HepG2 (cell line): ENCODE data around the gene SGPL1. TPM values are rescaled to one million over a fixed set of nuclear protein-coding genes. Genes with fewer than 3 reads are reported as not detected.

Source experiments
- CREM ChIP-seq, 2 experiments: sonication (generic) in 1 of 2; formaldehyde crosslinking in 1 of 2; IDR thresholded peaks; 2 replicates each; pipeline versions ENCODE4 v1.4.0 to v1.6.1; 2016 to 2020; ENCODE audit warnings: antibody characterized with exemption in 1 of 2, mild to moderate bottlenecking in 1 of 2, missing genetic modification reagents in 1 of 2
- ELF4 ChIP-seq: sonication (generic); formaldehyde crosslinking; IDR thresholded peaks from 2 replicates; pipeline ENCODE4 v1.5.0; 2020; ENCODE audit warnings: missing genetic modification reagents, mild to moderate bottlenecking, moderate library complexity, borderline replicate concordance
- ERF ChIP-seq: IDR thresholded peaks from 2 replicates; pipeline ENCODE4 v1.6.1; 2018; ENCODE audit warnings: missing biosample characterization, missing genetic modification reagents
- ESRRA ChIP-seq: sonication (generic); formaldehyde crosslinking; IDR thresholded peaks from 2 replicates; pipeline ENCODE4 v1.5.1; 2020; ENCODE audit warnings: mild to moderate bottlenecking, low read depth, missing genetic modification reagents
- ETV5 ChIP-seq: IDR thresholded peaks from 2 replicates; pipeline ENCODE4 v1.6.1; 2018; ENCODE audit warnings: missing biosample characterization, missing genetic modification reagents, inconsistent platforms, borderline replicate concordance
- FOXA1 ChIP-seq, 2 experiments: fragments of 450-650 bp in 1 of 2; sonication (generic) in 1 of 2; formaldehyde crosslinking in 1 of 2; IDR thresholded peaks; 2 replicates each; pipeline versions ENCODE4 v1.4.0 to v1.6.1; 2016 to 2020; ENCODE audit warnings: missing genetic modification reagents in 1 of 2
- FOXP4 ChIP-seq: sonication (generic); formaldehyde crosslinking; IDR thresholded peaks from 2 replicates; pipeline ENCODE4 v1.4.0; 2020; ENCODE audit warnings: missing genetic modification reagents
- HIC2 ChIP-seq: sonication (generic); formaldehyde crosslinking; IDR thresholded peaks from 2 replicates; pipeline ENCODE4 v1.9.0; 2022; ENCODE audit warnings: low read depth, missing genetic modification reagents
- MEIS1 ChIP-seq: sonication (generic); formaldehyde crosslinking; IDR thresholded peaks from 2 replicates; pipeline ENCODE4 v1.9.0; 2021; ENCODE audit warnings: mild to moderate bottlenecking, missing genetic modification reagents, moderate library complexity, borderline replicate concordance
- MIER3 ChIP-seq: IDR thresholded peaks from 2 replicates; pipeline ENCODE4 v1.6.1; 2016; ENCODE audit warnings: missing compliant biosample characterization, borderline replicate concordance
- RCOR2 ChIP-seq: IDR thresholded peaks from 2 replicates; pipeline ENCODE4 v1.6.1; 2016; ENCODE audit warnings: missing biosample characterization, missing genetic modification reagents
- RXRA ChIP-seq: sonication (generic); formaldehyde crosslinking; IDR thresholded peaks from 2 replicates; pipeline ENCODE4 v1.5.1; 2020; ENCODE audit warnings: missing genetic modification reagents
- SOX13 ChIP-seq, 3 experiments: fragments of 450-650 bp in 1 of 3; sonication (generic) in 1 of 3; formaldehyde crosslinking in 1 of 3; IDR thresholded peaks in 2 of 3; conservative IDR thresholded peaks in 1 of 3; 2 replicates each; pipeline versions ENCODE4 v1.5.0 to v1.6.1; 2016 to 2020; ENCODE audit warnings: antibody characterized with exemption in 1 of 3, mild to moderate bottlenecking in 1 of 3, missing compliant biosample characterization in 1 of 3, missing genetic modification reagents in 1 of 3, moderate library complexity in 1 of 3
- TARDBP ChIP-seq: sonication (generic); formaldehyde crosslinking; IDR thresholded peaks from 2 replicates; pipeline ENCODE4 v1.8.0; 2022; ENCODE audit warnings: mild to moderate bottlenecking, missing genetic modification reagents
- ZC3H13 ChIP-seq: sonication (generic); formaldehyde crosslinking; IDR thresholded peaks from 2 replicates; pipeline ENCODE4 v1.8.1; 2023; ENCODE audit warnings: mild to moderate bottlenecking, missing genetic modification reagents, moderate library complexity
- ZFP36 ChIP-seq: fragments of 150-350 bp; IDR thresholded peaks from 2 replicates; pipeline ENCODE4 v1.6.1; 2018; ENCODE audit warnings: borderline replicate concordance, low read length, low read depth; ENCODE audit not compliant: partially characterized antibody
- ZNF264 ChIP-seq: sonication (generic); formaldehyde crosslinking; IDR thresholded peaks from 2 replicates; pipeline ENCODE4 v1.4.0; 2020; ENCODE audit warnings: missing genetic modification reagents
- ZNF282 ChIP-seq: fragments of 450-650 bp; IDR thresholded peaks from 2 replicates; pipeline ENCODE4 v1.6.1; 2018; ENCODE audit not compliant: partially characterized antibody
- ZNF431 ChIP-seq: sonication (generic); formaldehyde crosslinking; IDR thresholded peaks from 2 replicates; pipeline ENCODE4 v1.9.0; 2022; ENCODE audit warnings: missing genetic modification reagents, low read depth, mild to moderate bottlenecking, borderline replicate concordance
- polyA plus RNA-seq, 8 experiments: library from polyadenylated mRNA; depleted of rRNA in 3 of 8; stranded (reverse) in 7 of 8; unstranded in 1 of 8; fragments of >200 nt; fragmentation: Illumina TruSeq in 4 of 8; extraction: Trizol in 4 of 8; gene quantifications; 2 replicates each; pipeline versions ENCODE4 v1.2.1 to v1.2.3, GENCODE V29; 2011 to 2016; ENCODE audit warnings: low read depth in 4 of 8, missing spikeins in 1 of 8, mixed read lengths in 1 of 8; ENCODE audit not compliant: insufficient read depth in 1 of 8
- total RNA-seq, 5 experiments: library from RNA; depleted of rRNA; stranded (reverse); fragments of >200 nt; fragmentation: Illumina TruSeq; extraction: Trizol; gene quantifications; 2 replicates each; pipeline ENCODE4 v1.2.3, GENCODE V29; 2016; ENCODE audit warnings: low read depth in 1 of 5
- TF ChIP-seq, protein P1 (sequence below): sonication (generic); formaldehyde crosslinking; conservative IDR thresholded peaks from 2 replicates; pipeline ENCODE4 v1.4.0; 2020; ENCODE audit warnings: mild to moderate bottlenecking, missing genetic modification reagents, moderate library complexity

The SGPL1 gene
- total and polyA plus RNA-seq, 2 of the 13 experiments (the other 11 are each of a cell fraction or from before 2014, with no cell fraction given): 17.6 to 25.0 TPM

DNA sequence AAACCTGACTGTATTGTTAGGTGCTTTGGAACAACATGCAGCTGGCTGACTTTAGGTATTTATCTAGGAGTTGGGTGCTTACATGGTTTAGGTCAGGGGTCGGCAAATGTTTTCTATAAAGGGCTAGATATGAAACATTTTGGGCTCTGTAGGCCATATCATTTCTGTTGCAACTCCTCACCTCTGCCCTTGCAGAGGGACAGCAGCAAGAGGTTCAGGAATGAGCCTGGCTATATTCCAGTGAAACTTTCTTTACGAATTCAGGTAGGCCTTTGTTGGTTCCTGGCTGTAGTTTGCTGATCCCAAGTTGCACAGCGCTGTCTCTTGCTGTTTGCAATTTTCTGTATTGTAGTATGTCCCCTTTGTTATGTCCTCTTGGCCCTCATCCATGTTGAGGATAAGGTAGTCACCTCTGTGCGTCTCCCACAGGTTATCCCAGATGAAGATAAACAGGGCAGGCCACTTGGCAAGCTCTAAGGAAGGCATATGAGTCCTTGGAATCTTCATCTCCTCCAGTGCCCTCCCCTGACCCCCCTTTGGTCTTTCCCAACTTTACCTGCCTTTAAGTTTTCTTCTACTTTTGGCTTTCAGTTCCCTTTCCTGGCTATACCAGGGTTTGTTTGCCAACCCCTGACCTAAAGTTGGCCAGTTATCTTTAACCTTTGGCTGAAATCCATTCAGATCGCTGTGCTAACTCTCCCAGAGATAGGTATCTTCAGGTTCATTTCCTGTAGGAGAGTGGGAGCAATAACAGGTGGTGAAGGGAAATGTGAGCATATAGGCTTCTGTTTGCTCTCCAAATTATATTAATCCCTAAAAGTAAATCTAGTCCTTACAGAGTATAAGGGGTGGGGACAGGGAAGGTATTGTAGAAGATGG is 36.1 kb downstream of the SGPL1 start (continued):
- no peak for TF ChIP-seq ZC3H13 (CRISPR knock-in tag)
- no peak for TF ChIP-seq ELF4 (CRISPR knock-in tag)
- TF ChIP-seq SOX13 (IDR thresholded peaks at IDR 0.05): peak; percentile 49; the same call in 1 of the 2 replicates
- TF ChIP-seq SOX13 (CRISPR knock-in tag; conservative IDR thresholded peaks at IDR 0.05 in 1 of 2, IDR thresholded peaks at IDR 0.05 in 1 of 2): peak in 1 of 2 experiments; percentile 70; a peak in 2 of 4 replicates
- TF ChIP-seq ETV5 (CRISPR knock-in tag): peak; percentile 84; the same call in 1 of the 2 replicates
- peak; percentile 38; the same call in 1 of the 2 replicates for TF ChIP-seq TARDBP (CRISPR knock-in tag)
- no peak for TF ChIP-seq MIER3 (CRISPR knock-in tag)
- TF ChIP-seq RCOR2 (CRISPR knock-in tag): 0 out of 2 replicates have a peak, but pooled peaks have one; percentile 55
- TF ChIP-seq, protein P1, sequence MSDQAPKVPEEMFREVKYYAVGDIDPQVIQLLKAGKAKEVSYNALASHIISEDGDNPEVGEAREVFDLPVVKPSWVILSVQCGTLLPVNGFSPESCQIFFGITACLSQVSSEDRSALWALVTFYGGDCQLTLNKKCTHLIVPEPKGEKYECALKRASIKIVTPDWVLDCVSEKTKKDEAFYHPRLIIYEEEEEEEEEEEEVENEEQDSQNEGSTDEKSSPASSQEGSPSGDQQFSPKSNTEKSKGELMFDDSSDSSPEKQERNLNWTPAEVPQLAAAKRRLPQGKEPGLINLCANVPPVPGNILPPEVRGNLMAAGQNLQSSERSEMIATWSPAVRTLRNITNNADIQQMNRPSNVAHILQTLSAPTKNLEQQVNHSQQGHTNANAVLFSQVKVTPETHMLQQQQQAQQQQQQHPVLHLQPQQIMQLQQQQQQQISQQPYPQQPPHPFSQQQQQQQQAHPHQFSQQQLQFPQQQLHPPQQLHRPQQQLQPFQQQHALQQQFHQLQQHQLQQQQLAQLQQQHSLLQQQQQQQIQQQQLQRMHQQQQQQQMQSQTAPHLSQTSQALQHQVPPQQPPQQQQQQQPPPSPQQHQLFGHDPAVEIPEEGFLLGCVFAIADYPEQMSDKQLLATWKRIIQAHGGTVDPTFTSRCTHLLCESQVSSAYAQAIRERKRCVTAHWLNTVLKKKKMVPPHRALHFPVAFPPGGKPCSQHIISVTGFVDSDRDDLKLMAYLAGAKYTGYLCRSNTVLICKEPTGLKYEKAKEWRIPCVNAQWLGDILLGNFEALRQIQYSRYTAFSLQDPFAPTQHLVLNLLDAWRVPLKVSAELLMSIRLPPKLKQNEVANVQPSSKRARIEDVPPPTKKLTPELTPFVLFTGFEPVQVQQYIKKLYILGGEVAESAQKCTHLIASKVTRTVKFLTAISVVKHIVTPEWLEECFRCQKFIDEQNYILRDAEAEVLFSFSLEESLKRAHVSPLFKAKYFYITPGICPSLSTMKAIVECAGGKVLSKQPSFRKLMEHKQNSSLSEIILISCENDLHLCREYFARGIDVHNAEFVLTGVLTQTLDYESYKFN: peak; percentile 85
- TF ChIP-seq ZNF264 (CRISPR knock-in tag): 0 out of 2 replicates have a peak, but pooled peaks have one; percentile 57
- peak; percentile 57; the same call in 1 of the 2 replicates for TF ChIP-seq FOXP4
- TF ChIP-seq ZNF431 (CRISPR knock-in tag): no peak
- peak; percentile 51; the same call in 1 of the 2 replicates for TF ChIP-seq RXRA (CRISPR knock-in tag)
- TF ChIP-seq ERF (CRISPR knock-in tag): no peak
- TF ChIP-seq HIC2 (CRISPR knock-in tag): peak; percentile 55; the same call in 1 of the 2 replicates
- TF ChIP-seq MEIS1: 0 out of 2 replicates have a peak, but pooled peaks have one; percentile 23
- no peak for TF ChIP-seq ZFP36
- no peak for TF ChIP-seq FOXA1 (IDR thresholded peaks at IDR 0.05)
- TF ChIP-seq FOXA1 (CRISPR knock-in tag; IDR thresholded peaks at IDR 0.05): no peak
- TF ChIP-seq CREM (IDR thresholded peaks at IDR 0.05): peak; percentile 62; the same call in 1 of the 2 replicates
- TF ChIP-seq CREM (CRISPR knock-in tag; IDR thresholded peaks at IDR 0.05): no peak
- peak; percentile 60; the same call in 1 of the 2 replicates for TF ChIP-seq ESRRA (CRISPR knock-in tag)
- TF ChIP-seq ZNF282: no peak
